ENCODE results near the gene RAB42.

DNA sequence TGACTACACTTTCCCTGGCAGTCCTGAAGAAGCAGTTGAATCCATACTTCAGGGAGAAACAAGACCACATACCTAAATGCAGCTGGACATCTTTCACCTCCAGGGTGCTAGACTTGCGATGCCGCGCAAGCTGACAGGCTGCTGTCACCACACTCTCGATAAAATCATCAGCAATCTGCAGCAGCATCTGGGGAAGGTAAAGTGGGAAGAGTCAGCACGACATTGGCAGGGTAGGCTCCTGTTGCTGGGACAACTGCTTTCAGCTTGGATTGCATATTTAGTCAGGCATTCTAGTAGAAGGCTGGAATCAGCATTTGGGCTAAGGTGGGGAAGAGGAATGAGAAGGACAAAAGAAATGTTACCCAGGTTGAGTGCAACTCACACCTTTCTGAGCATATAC is 21.1 kb downstream of the RAB42 start:
- TF ChIP-seq, protein P1, sequence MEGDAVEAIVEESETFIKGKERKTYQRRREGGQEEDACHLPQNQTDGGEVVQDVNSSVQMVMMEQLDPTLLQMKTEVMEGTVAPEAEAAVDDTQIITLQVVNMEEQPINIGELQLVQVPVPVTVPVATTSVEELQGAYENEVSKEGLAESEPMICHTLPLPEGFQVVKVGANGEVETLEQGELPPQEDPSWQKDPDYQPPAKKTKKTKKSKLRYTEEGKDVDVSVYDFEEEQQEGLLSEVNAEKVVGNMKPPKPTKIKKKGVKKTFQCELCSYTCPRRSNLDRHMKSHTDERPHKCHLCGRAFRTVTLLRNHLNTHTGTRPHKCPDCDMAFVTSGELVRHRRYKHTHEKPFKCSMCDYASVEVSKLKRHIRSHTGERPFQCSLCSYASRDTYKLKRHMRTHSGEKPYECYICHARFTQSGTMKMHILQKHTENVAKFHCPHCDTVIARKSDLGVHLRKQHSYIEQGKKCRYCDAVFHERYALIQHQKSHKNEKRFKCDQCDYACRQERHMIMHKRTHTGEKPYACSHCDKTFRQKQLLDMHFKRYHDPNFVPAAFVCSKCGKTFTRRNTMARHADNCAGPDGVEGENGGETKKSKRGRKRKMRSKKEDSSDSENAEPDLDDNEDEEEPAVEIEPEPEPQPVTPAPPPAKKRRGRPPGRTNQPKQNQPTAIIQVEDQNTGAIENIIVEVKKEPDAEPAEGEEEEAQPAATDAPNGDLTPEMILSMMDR (IDR thresholded peaks at IDR 0.05): no peak
- TF ChIP-seq POLR2A (IDR thresholded peaks at IDR 0.05) (no peak), POLR2AphosphoS5 (IDR thresholded peaks at IDR 0.05; ENCODE audit: insufficient read depth in 1 of 2, low read depth in 1 of 2) (no peak)

Measured in vagina (tissue), 2 donors.